BLaER1 (cell line): ENCODE data around the gene IL24.
"Not testable (repeated sequence)": the region's sequence is repeated elsewhere in the genome, so short reads cannot be mapped to it uniquely, and the experiment has no call there.

ENCODE experiments used
- H3K27ac ChIP-seq: shearing (Covaris generic); formaldehyde crosslinking; 2 replicates; pipeline ENCODE4 v1.8.1; 2022
- H3K27me3 ChIP-seq: shearing (Covaris generic); formaldehyde crosslinking; 2 replicates; pipeline ENCODE4 v1.8.1; 2022
- H3K36me3 ChIP-seq: shearing (Covaris generic); formaldehyde crosslinking; 2 replicates; pipeline ENCODE4 v1.8.1; 2022
- H3K4me1 ChIP-seq: shearing (Covaris generic); formaldehyde crosslinking; 2 replicates; pipeline ENCODE4 v1.8.1; 2022
- H3K4me2 ChIP-seq: shearing (Covaris generic); formaldehyde crosslinking; 2 replicates; pipeline ENCODE4 v1.8.1; 2022
- H3K4me3 ChIP-seq: shearing (Covaris generic); formaldehyde crosslinking; 2 replicates; pipeline ENCODE4 v1.8.1; 2022
- H3K9ac ChIP-seq: shearing (Covaris generic); formaldehyde crosslinking; 2 replicates; pipeline ENCODE4 v1.8.1; 2022
- H3K9me3 ChIP-seq: shearing (Covaris generic); formaldehyde crosslinking; 2 replicates; pipeline ENCODE4 v1.8.1; 2022
- H4K20me1 ChIP-seq: shearing (Covaris generic); formaldehyde crosslinking; 2 replicates; pipeline ENCODE4 v1.8.1; 2022
- Cebpa-rat ChIP-seq: shearing (Covaris generic); IDR thresholded peaks from 2 replicates; pipeline ENCODE4 v1.8.1; 2022

The IL24 gene, protein sequence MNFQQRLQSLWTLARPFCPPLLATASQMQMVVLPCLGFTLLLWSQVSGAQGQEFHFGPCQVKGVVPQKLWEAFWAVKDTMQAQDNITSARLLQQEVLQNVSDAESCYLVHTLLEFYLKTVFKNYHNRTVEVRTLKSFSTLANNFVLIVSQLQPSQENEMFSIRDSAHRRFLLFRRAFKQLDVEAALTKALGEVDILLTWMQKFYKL

DNA sequence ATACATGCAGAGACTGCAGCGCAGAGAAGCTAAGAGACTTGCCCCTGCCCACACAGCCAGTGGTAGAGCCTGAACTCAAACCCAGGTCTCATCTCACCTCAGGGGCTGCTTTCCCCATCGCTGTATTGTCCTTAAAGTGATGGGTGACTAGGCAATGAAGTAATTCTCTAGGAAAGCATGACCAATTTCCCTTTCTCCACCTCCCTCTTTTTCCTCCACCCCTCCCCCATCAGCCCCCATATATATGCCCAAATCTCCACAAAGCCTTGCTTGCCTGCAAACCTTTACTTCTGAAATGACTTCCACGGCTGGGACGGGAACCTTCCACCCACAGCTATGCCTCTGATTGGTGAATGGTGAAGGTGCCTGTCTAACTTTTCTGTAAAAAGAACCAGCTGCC, at the start of gene IL24:
Gene IL24 (plus strand): TSS at position 269 of the 400 bp plus-strand sequence. CDS start 390 bp downstream, outside the sequence.
- Histone ChIP-seq H3K27ac (no peak within 1 kb of the TSS), H3K9ac (no peak within 1 kb of the TSS), H3K4me1 (peaks cover 8% of the 10 kb centered on the region), H3K27me3 (no peaks in the 10 kb centered on the region), H3K4me2 (peak within 1 kb of the TSS; percentile 9; the same call in 1 of the 2 replicates), H3K9me3 (no peaks in the 10 kb centered on the region), H4K20me1 (no peaks in the 10 kb centered on the region), H3K36me3 (no peaks in the 10 kb centered on the region), H3K4me3 (no peak within 1 kb of the TSS)
- no peak for TF ChIP-seq Cebpa-rat

DNA sequence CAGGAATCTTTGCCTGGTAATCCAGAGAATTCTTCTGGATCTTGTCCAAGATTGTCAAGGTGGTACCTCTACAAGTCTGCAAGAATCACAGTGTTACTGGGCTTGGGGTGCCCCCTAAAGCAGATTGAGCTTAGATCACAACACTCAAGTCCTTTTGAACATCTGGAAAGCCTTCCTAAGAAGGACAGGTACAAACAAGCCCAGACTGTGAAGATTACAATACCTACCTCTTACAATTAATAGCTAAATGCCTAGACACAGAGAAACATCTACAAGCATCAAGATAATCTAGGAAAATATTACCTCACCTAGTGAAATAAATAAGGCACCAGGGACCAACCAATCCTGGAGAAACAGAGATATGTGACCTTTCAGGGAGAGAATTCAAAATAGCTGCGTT, 49.3 kb upstream of the IL24 start:
- Histone ChIP-seq H3K9ac (no peak overlapping the region), H3K4me2 (no peak overlapping the region), H3K27me3 (no peaks in the 10 kb centered on the region), H3K27ac (no peak overlapping the region), H4K20me1 (no peaks in the 10 kb centered on the region), H3K9me3 (peaks cover 3% of the 10 kb centered on the region), H3K4me3 (no peak overlapping the region), H3K36me3 (no peaks in the 10 kb centered on the region), H3K4me1 (no peaks in the 10 kb centered on the region)
- no peak for TF ChIP-seq Cebpa-rat

DNA sequence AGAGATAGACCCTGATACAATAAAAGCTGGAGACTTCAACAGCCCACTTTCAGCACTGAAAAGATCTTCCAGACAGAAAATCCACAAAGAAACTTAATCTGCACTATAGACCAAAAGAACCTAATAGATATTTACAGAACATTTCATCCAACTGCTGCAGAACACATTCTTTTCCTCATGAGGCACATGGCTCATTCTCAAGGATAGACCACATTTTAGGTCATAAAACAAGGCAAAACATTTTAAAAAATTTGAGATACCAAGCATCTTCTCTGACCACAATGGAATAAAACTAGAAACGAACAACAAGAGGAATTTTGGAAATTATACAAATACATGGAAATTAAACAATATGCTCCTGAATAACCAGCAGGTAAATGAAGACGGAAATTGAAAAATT, 46.8 kb upstream of the IL24 start:
- Histone ChIP-seq H3K4me1 (no peaks in the 10 kb centered on the region), H3K36me3 (no peaks in the 10 kb centered on the region), H3K27ac (no peak overlapping the region), H3K9ac (no peak overlapping the region), H3K4me2 (no peak overlapping the region), H3K9me3 (peaks cover 5% of the 10 kb centered on the region), H4K20me1 (no peaks in the 10 kb centered on the region), H3K27me3 (no peaks in the 10 kb centered on the region), H3K4me3 (no peak overlapping the region)
- TF ChIP-seq Cebpa-rat, result no peak

DNA sequence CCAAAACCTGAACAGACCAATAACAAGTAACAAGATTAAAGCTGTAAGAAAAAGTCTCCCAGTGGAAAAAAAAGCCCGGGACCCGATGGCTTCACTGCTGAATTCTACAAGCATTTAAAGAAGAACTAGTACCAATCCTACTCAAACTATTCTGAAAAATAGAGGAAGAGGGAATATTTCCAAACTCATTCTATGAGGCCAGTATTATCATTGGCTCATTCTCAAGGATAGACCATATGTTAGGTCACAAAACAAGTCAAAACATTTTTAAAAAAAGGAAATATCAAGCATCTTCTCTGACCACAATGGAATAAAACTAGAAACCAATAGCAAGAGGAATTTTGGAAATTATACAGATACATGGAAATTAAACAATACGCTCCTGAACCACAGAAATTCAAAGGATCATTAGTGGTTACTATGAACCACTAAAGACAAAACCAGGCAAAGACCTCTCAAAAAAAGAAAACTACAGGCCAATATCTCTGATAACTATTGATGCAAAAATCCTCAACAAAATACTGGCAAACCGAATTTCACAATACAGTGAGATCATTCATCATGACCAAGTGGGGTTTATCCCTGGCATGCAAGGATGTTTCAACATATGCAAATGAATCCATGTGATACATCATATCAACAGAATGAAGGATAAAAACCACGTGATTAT, 45.8 kb upstream of the IL24 start:
- H3K36me3 ChIP-seq, result no peaks in the 10 kb centered on the region
- H4K20me1 ChIP-seq, result no peaks in the 10 kb centered on the region
- H3K4me1 ChIP-seq, result no peaks in the 10 kb centered on the region
- H3K27ac ChIP-seq, result no peak overlapping the region
- no peak overlapping the region for H3K9ac ChIP-seq
- peaks cover 5% of the 10 kb centered on the region for H3K9me3 ChIP-seq
- no peak overlapping the region for H3K4me3 ChIP-seq
- no peak overlapping the region for H3K4me2 ChIP-seq
- no peaks in the 10 kb centered on the region for H3K27me3 ChIP-seq
- no peak for TF ChIP-seq Cebpa-rat

DNA sequence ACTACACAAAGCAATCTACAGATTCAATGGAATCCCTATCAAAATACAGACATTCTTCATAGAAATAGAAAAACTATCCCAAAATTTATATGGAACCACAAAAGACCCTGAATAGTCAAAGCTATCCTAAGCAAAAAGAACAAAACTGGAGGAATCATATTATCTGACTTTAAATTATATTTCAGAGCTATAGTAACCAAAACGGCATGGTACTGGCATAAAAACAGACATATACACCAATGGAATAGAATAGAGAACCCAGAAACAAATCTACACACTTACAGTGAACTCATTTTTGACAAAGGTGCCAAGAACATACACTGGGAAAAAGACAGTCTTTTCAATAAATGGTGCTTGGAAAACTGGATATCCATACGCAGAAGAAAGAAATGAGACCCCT, 44.6 kb upstream of the IL24 start:
- not testable (repeated sequence) for H3K4me2 ChIP-seq, H3K9me3 ChIP-seq, H3K9ac ChIP-seq, H3K4me3 ChIP-seq, H4K20me1 ChIP-seq, H3K27ac ChIP-seq, H3K4me1 ChIP-seq, H3K27me3 ChIP-seq, H3K36me3 ChIP-seq

DNA sequence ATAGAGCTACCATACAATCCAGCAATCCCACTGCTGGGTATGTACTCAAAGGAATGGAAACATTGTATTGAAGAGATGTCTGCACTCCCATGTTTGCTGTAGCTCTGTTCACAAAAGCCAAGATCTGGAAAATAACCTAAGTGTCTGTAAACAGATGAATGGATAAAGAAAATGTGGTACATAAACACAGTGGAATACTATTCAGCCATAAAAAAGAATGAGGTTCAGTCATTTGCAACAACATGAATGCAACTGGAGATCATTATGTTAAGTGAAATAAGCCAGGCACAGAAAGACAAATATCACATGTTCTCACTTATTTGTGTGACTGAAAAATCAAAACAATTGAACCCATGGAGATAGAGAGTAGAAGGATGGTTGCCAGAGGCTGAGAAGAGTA, 43.5 kb upstream of the IL24 start:
- not testable (repeated sequence) for H3K27me3 ChIP-seq, H3K27ac ChIP-seq, H4K20me1 ChIP-seq, H3K9me3 ChIP-seq, H3K9ac ChIP-seq, H3K4me3 ChIP-seq, H3K36me3 ChIP-seq, H3K4me1 ChIP-seq, H3K4me2 ChIP-seq

DNA sequence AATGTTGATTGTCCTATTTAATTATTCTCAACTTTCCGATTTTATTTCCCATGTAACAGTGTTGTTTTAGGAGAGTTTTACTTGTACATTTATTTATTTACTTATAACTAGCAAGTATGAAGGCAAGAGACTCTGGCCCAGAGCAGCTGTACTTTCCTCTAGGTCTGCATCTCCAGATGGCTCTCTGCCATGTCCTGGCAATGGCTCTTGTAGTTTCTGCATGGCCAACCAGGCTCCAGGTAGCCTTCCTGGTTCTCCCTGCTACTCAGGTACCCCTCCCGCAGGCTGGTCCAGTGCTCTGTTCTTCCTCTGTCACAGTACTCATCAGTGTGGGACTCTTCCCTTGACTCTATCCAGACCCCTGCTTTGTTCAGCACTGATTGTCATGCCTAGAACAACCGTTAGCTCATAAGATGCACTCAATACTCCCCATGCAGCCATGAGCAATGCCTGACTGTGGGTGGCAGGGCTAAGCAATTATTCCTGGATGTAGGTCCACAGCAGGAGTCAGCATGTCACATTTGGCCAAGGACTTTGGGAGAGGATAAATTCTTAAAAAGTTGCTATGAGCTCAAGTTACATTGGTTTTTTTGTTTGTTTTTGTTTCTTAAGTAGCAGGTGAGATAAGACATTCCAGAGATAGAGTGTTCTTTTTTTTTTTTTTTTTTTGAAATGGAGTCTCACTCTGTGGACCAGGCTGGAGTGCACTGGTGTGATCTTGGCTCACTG, 42.7 kb upstream of the IL24 start:
- TF ChIP-seq Cebpa-rat, result no peak

DNA sequence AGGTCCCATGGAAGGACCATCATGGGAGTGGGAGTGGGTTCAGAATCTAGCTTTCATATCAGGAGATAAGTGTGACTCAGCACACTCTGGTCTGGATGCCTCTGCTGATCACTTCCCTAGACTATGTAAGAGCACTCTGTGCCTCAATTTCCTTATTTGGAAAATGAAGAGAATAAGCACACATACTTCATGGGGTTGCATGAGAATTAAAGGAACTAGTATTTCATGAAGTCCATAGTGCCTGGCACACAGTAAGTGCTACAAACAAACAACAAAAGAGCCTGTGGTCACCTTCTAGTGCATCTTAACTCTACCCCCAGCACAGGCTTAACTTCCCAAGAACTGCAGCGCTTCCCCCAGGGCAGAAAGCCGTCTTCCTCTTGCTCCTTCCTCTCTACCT, 41.4 kb upstream of the IL24 start:
- Histone ChIP-seq H3K4me3 (no peak overlapping the region), H3K27me3 (no peaks in the 10 kb centered on the region), H3K9ac (no peak overlapping the region), H3K36me3 (no peaks in the 10 kb centered on the region), H3K27ac (no peak overlapping the region), H3K4me2 (no peak overlapping the region), H4K20me1 (no peaks in the 10 kb centered on the region), H3K4me1 (peaks cover 12% of the 10 kb centered on the region), H3K9me3 (peaks cover 5% of the 10 kb centered on the region)
- TF ChIP-seq Cebpa-rat, result no peak

More for the DNA sequence above, 42.7 kb upstream of the IL24 start:
- no peak overlapping the region for H3K4me2 ChIP-seq
- H3K4me3 ChIP-seq, result no peak overlapping the region
- no peaks in the 10 kb centered on the region for H3K36me3 ChIP-seq
- H4K20me1 ChIP-seq, result no peaks in the 10 kb centered on the region
- H3K4me1 ChIP-seq, result peaks cover 12% of the 10 kb centered on the region
- peaks cover 5% of the 10 kb centered on the region for H3K9me3 ChIP-seq
- no peak overlapping the region for H3K27ac ChIP-seq
- H3K9ac ChIP-seq, result no peak overlapping the region
- no peaks in the 10 kb centered on the region for H3K27me3 ChIP-seq

DNA sequence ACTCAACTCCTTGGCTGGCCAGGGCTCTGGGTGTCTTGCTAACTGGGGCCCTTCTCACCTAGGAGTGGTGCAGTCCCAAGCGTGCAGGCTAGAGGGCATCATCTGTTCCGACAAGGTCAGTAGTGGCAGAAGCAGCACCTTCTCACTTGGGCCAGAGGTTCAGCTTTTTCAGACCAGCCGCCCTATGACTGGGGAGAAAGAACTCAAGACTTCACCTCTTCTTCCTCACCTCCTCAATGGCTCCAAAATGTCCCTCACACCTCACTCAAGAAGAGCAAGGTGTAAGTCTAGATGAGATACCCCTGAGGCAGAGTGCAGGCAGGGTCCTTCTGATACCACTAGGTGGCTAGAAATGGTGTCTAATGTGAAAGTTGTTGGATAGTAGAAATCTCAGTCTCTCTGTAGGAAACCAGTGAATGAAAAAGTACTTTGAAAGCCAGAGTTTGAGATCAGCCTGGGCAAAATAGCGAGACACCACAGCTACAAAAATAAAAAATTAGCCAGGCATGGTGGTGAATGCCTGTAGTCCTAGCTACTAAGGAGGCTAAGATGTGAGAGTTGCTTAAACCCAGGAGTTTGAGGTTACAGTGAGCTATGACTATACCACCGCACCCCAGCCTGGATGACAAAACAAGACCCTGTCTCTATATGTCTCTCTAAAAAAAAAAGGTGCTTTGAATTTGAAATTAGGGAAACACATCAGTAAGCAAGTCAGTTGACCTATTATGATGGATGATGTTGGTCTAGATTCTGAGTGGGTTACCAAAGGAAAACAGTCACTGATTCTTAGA, 40.4 kb upstream of the IL24 start:
- Histone ChIP-seq H3K27me3 (no peaks in the 10 kb centered on the region), H4K20me1 (no peaks in the 10 kb centered on the region), H3K9ac (no peak overlapping the region), H3K9me3 (peaks cover 5% of the 10 kb centered on the region), H3K4me2 (no peak overlapping the region), H3K27ac (no peak overlapping the region), H3K36me3 (no peaks in the 10 kb centered on the region), H3K4me3 (no peak overlapping the region), H3K4me1 (peaks cover 12% of the 10 kb centered on the region)
- no peak for TF ChIP-seq Cebpa-rat
